DOHH2 (cell line): ENCODE results near the gene OR3A2.

Source experiments
- CTCF ChIP-seq: fragments of 200-600 bp; sonication (generic); IDR thresholded peaks from one replicate; pipeline ENCODE4 v1.5.1; 2014; ENCODE audit warnings: antibody characterized with exemption, mild to moderate bottlenecking, low read depth, low read length; ENCODE audit not compliant: poor library complexity, severe bottlenecking
- EZH2phosphoT487 ChIP-seq: fragments of 200-600 bp; sonication (generic); IDR thresholded peaks from 2 replicates; pipeline ENCODE4 v1.6.1; 2017; ENCODE audit warnings: borderline replicate concordance, mild to moderate bottlenecking, antibody characterized with exemption, low read length, moderate library complexity, mixed read lengths

DNA sequence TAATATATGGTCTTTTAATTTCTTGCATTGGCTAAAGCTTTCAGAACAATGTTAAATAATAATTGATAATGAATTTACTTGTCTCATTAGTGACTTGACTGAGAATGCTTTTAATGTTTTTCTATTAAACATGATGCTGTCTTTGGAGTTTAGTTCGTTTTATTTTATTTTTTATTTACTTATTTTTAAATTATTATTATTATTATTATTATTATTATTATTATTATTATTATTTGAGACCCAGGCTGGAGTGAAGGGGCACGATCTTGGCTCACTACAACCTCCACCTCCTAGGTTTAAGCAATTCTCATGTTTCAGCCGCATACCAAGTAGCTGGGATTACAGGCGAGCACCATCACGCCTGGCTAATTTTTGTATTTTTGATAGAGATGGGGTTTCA lies 29.5 kb upstream of the OR3A2 start:
- TF ChIP-seq CTCF = no peak
- TF ChIP-seq EZH2phosphoT487 = no peak
